ENCODE data around the gene P4HA1.
"Not testable (repeated sequence)": the region's sequence is repeated elsewhere in the genome, so short reads cannot be mapped to it uniquely, and the experiment has no call there.

Gene P4HA1

GRCh38 chr10:73021538-73022164 lies 75.0 kb downstream of the P4HA1 start:
- DNase-seq (ENCODE audit: low read depth in 2 of 2); H3K4me3 ChIP-seq (replicated peaks in 1 of 2; ENCODE audit: low read depth in 2 of 2, low read length in 2 of 2): not testable (repeated sequence)

GRCh38 chr10:73021050-73021449 lies 75.6 kb downstream of the P4HA1 start:
- H3K4me3 ChIP-seq (replicated peaks in 1 of 2; ENCODE audit: low read depth in 2 of 2, low read length in 2 of 2), result no peak overlapping the region
- TF ChIP-seq, protein P1, sequence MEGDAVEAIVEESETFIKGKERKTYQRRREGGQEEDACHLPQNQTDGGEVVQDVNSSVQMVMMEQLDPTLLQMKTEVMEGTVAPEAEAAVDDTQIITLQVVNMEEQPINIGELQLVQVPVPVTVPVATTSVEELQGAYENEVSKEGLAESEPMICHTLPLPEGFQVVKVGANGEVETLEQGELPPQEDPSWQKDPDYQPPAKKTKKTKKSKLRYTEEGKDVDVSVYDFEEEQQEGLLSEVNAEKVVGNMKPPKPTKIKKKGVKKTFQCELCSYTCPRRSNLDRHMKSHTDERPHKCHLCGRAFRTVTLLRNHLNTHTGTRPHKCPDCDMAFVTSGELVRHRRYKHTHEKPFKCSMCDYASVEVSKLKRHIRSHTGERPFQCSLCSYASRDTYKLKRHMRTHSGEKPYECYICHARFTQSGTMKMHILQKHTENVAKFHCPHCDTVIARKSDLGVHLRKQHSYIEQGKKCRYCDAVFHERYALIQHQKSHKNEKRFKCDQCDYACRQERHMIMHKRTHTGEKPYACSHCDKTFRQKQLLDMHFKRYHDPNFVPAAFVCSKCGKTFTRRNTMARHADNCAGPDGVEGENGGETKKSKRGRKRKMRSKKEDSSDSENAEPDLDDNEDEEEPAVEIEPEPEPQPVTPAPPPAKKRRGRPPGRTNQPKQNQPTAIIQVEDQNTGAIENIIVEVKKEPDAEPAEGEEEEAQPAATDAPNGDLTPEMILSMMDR (IDR thresholded peaks at IDR 0.05; ENCODE audit: low read depth, low read length), result no peak

GRCh38 chr10:73019100-73019499 lies 77.6 kb downstream of the P4HA1 start:
- no peak overlapping the region for H3K4me3 ChIP-seq (replicated peaks in 1 of 2; ENCODE audit: low read depth in 2 of 2, low read length in 2 of 2)
- no peak for DNase-seq (ENCODE audit: low read depth in 2 of 2)
- TF ChIP-seq, protein P1 (IDR thresholded peaks at IDR 0.05; ENCODE audit: low read depth, low read length), result no peak

More at GRCh38 chr10:73021050-73021449, 75.6 kb downstream of the P4HA1 start:
- no peak for DNase-seq (ENCODE audit: low read depth in 2 of 2)

- no peak for DNase-seq (ENCODE audit: low read depth in 2 of 2)
- TF ChIP-seq, protein P1 (IDR thresholded peaks at IDR 0.05; ENCODE audit: low read depth, low read length), result no peak
- no peak overlapping the region for H3K4me3 ChIP-seq (replicated peaks in 1 of 2; ENCODE audit: low read depth in 2 of 2, low read length in 2 of 2)
Observed at GRCh38 chr10:73018632-73019031, 78.0 kb downstream of the P4HA1 start.

GRCh38 chr10:73017955-73018480 lies 78.6 kb downstream of the P4HA1 start:
- TF ChIP-seq, protein P1 (IDR thresholded peaks at IDR 0.05; ENCODE audit: low read depth, low read length), result no peak
- H3K4me3 ChIP-seq (replicated peaks in 1 of 2; ENCODE audit: low read depth in 2 of 2, low read length in 2 of 2), result no peak overlapping the region
- DNase-seq (ENCODE audit: low read depth in 2 of 2), result peak; percentile 25 to 52

- TF ChIP-seq, protein P1 (IDR thresholded peaks at IDR 0.05; ENCODE audit: low read depth, low read length), result no peak
- no peak overlapping the region for H3K4me3 ChIP-seq (replicated peaks in 1 of 2; ENCODE audit: low read depth in 2 of 2, low read length in 2 of 2)
- DNase-seq (ENCODE audit: low read depth in 2 of 2), result no peak
Observed at GRCh38 chr10:73015779-73016178, 80.9 kb downstream of the P4HA1 start.

DNA sequence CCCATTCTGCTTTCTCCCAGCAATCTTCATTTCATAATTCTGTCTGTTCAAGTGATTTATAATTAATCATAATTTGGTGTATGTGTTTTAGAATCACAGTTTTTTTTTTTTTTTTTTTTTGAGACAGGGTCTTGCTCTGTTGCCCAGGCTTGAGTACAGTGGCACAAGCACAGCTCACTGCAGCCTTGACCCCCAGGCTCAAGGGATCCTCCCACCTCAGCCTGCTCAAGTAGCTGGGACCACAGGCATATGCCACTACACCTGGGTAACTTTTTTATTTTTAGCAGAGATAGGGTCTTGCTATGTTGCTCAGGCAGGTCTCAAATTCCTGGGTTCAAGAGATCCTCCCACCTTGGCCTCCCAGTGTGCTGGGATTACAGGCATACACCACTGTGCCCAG lies 92.8 kb downstream of the P4HA1 start:
- H3K4me3 ChIP-seq (replicated peaks in 1 of 2; ENCODE audit: low read depth in 2 of 2, low read length in 2 of 2), result no peak overlapping the region
- DNase-seq (ENCODE audit: low read depth in 2 of 2), result no peak
- TF ChIP-seq, protein P1 (IDR thresholded peaks at IDR 0.05; ENCODE audit: low read depth, low read length), result no peak
